Fibroblast of the aortic adventitia (primary cell): ENCODE data around the gene CMTM6. TPM values are rescaled to one million over a fixed set of nuclear protein-coding genes. Genes with fewer than 3 reads are reported as not detected.
A peak's percentile ranks its signal among the peaks of the same experiment; 100 is the strongest.

Experiments used
- DNase-seq: peaks from one replicate; pipeline ENCODE4 v3.0.0-alpha.2; 2010; ENCODE audit warnings: low read depth
- H3K4me3 ChIP-seq: 2 replicates; pipeline ENCODE4 v1.5.1; 2011; ENCODE audit warnings: low read depth, mild to moderate bottlenecking, control low read depth, low read length, moderate library complexity
- small RNA-seq: library from RNA; depleted of rRNA; stranded (forward); fragments of <200 nt; gene quantifications from one replicate; pipeline ENCODE3, GENCODE V24; 2012
- total RNA-seq: library from RNA; depleted of rRNA; stranded (reverse); fragments of >200 nt; gene quantifications from 2 replicates; pipeline ENCODE4 v1.2.3, GENCODE V29; 2012; ENCODE audit warnings: low replicate concordance
- TF ChIP-seq, protein P1 (sequence below): IDR thresholded peaks from 2 replicates; pipeline ENCODE4 v1.5.1; 2011; ENCODE audit warnings: mild to moderate bottlenecking, low read length, control low read depth, inconsistent platforms; ENCODE audit not compliant: insufficient read depth

The CMTM6 gene
- total RNA-seq, 1 donor, result 81.4 TPM

DNA sequence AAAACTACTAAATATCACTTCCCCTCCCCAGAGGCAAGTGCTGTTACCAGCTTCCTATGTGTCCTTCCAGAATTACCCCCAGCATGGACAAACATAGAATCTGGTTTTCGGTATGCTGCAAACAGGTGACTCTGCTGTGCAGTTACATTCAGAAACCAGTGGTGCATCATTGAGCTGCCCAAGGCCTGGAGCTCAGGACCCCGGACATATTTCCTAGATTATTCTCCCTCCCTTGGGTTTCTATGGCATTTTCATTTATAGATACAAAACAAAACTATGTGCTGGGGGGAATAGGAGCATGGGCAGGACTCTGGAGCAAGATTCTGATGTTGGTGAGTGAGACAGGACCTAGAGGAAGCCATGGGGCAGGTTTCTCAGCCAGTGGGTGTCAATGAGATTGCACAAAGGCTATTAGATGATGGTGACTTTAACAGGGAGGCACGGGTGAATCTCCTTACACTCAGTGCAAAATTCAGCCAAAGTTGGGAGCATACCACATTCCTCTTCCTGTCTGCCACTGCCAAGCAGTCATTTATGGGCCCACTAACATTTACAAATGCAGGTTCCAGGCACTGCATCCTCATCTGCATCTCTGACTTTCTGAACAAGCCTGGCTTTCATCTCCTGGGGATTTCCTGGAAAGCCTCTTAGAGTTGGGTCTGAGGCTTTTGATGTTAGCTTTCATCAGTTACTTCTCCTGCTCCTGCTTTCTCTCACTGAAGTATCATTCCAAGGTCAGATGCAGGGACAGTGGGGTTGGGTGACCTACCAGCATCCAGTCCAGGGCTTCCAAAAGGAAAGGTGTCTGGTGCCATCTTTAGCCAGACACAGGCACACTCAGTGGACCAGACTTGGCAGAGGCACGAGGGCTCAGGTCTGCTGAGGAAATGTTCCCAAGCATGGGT, 66.5 kb downstream of the CMTM6 start:
- H3K4me3 ChIP-seq, result no peak overlapping the region
- DNase-seq, result peak; percentile 13
- TF ChIP-seq, protein P1, sequence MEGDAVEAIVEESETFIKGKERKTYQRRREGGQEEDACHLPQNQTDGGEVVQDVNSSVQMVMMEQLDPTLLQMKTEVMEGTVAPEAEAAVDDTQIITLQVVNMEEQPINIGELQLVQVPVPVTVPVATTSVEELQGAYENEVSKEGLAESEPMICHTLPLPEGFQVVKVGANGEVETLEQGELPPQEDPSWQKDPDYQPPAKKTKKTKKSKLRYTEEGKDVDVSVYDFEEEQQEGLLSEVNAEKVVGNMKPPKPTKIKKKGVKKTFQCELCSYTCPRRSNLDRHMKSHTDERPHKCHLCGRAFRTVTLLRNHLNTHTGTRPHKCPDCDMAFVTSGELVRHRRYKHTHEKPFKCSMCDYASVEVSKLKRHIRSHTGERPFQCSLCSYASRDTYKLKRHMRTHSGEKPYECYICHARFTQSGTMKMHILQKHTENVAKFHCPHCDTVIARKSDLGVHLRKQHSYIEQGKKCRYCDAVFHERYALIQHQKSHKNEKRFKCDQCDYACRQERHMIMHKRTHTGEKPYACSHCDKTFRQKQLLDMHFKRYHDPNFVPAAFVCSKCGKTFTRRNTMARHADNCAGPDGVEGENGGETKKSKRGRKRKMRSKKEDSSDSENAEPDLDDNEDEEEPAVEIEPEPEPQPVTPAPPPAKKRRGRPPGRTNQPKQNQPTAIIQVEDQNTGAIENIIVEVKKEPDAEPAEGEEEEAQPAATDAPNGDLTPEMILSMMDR, result no peak

DNA sequence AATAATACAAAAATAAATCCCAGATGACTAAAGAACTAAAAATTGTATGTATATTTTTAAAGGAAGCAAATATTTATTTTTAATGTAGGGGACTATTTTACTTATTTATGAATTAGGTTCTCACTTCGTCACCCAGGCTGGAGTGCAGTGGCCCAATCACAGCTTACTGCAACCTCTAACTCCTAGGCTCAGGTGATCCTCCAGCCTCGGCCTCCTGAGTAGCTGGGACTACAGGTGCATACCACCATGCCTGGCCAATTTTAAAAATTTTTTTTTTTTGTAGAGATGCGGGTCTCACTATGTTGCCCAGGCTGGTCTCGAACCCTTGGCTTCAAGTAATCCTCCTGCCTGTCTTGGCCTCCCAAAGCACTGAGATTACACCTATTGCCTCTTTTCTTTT, 68.4 kb downstream of the CMTM6 start:
- H3K4me3 ChIP-seq, result no peak overlapping the region
- TF ChIP-seq, protein P1, result no peak
- no peak for DNase-seq

DNA sequence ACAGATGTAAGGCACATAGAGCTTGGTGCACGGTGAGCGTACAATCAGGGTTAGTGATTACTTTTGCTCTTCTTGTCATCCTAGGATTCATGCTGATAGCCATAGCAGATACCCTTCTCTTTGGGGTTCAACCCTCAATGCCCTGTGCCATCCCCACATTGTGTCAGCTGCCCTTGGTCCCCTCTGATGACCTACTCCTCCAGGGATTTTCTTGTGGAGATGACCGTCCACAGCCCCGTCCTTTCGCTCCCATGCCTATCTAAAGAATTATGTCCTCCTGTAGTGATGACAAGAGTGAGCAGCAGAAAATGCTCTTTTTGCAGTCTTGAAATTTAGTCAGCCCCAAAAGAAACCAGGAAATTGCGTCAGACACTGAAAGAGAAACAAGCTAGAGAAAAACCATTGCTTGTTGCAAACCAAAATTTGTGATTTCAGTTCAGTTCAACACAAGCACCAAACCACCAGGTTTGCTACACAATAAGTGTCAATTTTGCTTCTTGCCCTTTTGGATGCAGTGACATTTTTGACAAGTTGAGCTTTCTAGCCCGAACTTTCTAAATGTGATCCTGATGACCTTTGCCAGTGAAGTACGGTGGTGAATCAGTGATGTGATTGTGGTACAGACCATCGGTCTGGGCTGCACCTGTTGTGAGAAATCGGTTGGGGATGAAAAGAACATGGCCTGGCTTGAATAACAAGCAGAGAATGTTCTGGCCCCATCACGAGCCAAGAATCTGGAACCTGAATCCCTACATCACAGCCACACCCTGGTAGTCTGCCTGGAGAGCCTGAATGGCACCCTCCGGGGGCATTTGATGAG, 69.7 kb downstream of the CMTM6 start:
- peak; percentile 58 for DNase-seq
- TF ChIP-seq, protein P1, result no peak
- no peak overlapping the region for H3K4me3 ChIP-seq

DNA sequence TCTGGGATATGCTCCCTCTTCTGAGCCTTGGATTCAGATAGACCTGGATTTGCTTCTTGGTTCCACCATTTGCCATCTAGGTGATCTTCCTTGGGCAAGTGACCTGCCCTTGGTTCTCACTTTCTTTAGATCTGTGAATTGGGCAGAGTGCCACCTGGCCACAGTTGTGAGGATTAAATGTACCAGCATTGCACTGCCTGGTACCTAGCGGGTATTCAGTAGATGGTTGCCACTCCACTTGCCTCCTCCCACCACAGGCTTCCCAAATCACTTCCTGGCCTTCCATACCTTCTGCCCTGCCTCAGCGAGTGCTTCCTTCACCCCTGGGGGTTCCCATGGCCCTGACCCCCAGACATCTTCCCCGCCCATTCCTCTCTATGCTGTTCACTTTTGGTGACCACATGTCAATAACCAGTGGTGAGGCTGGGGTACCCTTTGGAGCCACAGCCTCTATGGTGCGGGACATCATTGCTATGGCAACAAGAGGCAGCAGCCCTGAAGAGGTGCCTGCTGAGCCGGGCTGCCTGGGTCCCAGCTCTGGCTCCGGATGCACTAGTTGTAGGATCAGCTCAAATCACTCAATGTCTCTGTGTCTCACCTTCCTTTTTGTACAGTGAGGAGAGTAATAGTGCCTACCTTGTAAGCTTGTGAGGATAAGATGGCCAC, 70.5 kb downstream of the CMTM6 start:
- DNase-seq, result no peak
- no peak overlapping the region for H3K4me3 ChIP-seq
- TF ChIP-seq, protein P1, result no peak

DNA sequence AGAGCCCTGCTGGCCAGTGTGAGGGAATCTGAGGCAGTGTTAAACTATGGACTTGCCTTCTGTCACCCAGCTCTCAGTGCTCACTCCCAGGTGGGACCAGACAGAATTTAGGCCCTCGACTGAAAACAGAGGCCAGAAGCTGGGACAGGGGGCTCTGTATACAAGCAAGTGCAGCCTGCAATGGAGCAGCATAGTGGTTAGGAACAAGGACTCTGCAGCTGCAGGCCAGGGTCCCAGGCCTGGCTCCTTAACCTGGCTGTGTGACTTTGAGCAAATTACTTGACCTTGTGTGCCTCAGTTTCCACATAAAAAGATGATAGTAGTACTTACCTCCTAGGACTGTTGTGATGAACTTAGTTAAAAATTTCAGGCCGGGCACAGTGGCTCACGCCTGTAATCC, 71.2 kb downstream of the CMTM6 start:
- TF ChIP-seq, protein P1, result no peak
- H3K4me3 ChIP-seq, result no peak overlapping the region
- DNase-seq, result no peak

Small RNAs within 50 kb of the gene (small RNA-seq; reads per million reads assigned to genes)
- not detected for gene MIR548AY

Other genes starting within 250 kb of the CMTM6 start
- 4.2 and 10.1 TPM in 2 replicates for gene CMTM7, start 111.0 kb downstream of the CMTM6 start, total RNA-seq
- gene DYNC1LI1, start 68.0 kb upstream of the CMTM6 start, total RNA-seq, result 42.5 and 84.3 TPM in 2 replicates
- gene CNOT10, start 182.3 kb upstream of the CMTM6 start, total RNA-seq, result 23.8 and 46.6 TPM in 2 replicates